DOHH2 (cell line): ENCODE results near the gene IL1R1.

Source experiments
- CTCF ChIP-seq: fragments of 200-600 bp; sonication (generic); IDR thresholded peaks from one replicate; pipeline ENCODE4 v1.5.1; 2014; ENCODE audit warnings: antibody characterized with exemption, mild to moderate bottlenecking, low read depth, low read length; ENCODE audit not compliant: poor library complexity, severe bottlenecking
- EZH2phosphoT487 ChIP-seq: fragments of 200-600 bp; sonication (generic); IDR thresholded peaks from 2 replicates; pipeline ENCODE4 v1.6.1; 2017; ENCODE audit warnings: borderline replicate concordance, mild to moderate bottlenecking, antibody characterized with exemption, low read length, moderate library complexity, mixed read lengths

- TF ChIP-seq CTCF: no peak
- TF ChIP-seq EZH2phosphoT487: no peak
These were observed 66.2 kb downstream of the IL1R1 start for GRCh38 chr2:102208774-102209173.
